T-helper 1 cell treated with Interleukin-12 subunit alpha and Interleukin-12 subunit beta and Interleukin-4 antibody, amounts not matched to agents 30 μg/mL and 1 μg/mL, for 36 hours (primary cell): ENCODE results near the gene ZNF575.

Experiments
- H3K27ac Mint-ChIP-seq: one replicate; pipeline ENCODE4 v1.8.0; 2021; ENCODE audit warnings: mild to moderate bottlenecking, mixed read lengths
- H3K27me3 Mint-ChIP-seq: one replicate; pipeline ENCODE4 v1.8.0; 2021; ENCODE audit warnings: low read depth, mixed read lengths
- H3K36me3 Mint-ChIP-seq: one replicate; pipeline ENCODE4 v1.8.0; 2021; ENCODE audit warnings: low read depth, mixed read lengths
- H3K4me1 Mint-ChIP-seq: one replicate; pipeline ENCODE4 v1.8.0; 2021; ENCODE audit warnings: low read depth, mixed read lengths
- H3K4me3 Mint-ChIP-seq: one replicate; pipeline ENCODE4 v1.8.0; 2021; ENCODE audit warnings: mild to moderate bottlenecking, moderate library complexity, mixed read lengths
- H3K9me3 Mint-ChIP-seq: one replicate; pipeline ENCODE4 v1.8.0; 2021; ENCODE audit warnings: mixed read lengths

Gene ZNF575

GRCh38 chr19:43532962-43533545 is at the start of gene ZNF575:
Gene ZNF575, plus strand, starts transcription at chr19:43533188. Its CDS starts 1,235 bp downstream, at chr19:43534423.
- Mint-ChIP-seq H3K27me3 (no peaks in the 10 kb centered on the region), H3K36me3 (peaks cover 5% of the 10 kb centered on the region), H3K27ac (peak within 1 kb of the TSS; percentile 96), H3K4me1 (peaks cover 16% of the 10 kb centered on the region), H3K4me3 (peak within 1 kb of the TSS; percentile 93), H3K9me3 (no peaks in the 10 kb centered on the region)

- no peaks in the 10 kb centered on the region for H3K27me3 Mint-ChIP-seq
- H3K4me1 Mint-ChIP-seq = no peaks in the 10 kb centered on the region
- no peaks in the 10 kb centered on the region for H3K36me3 Mint-ChIP-seq
- no peak overlapping the region for H3K27ac Mint-ChIP-seq
- H3K9me3 Mint-ChIP-seq = no peaks in the 10 kb centered on the region
- no peak overlapping the region for H3K4me3 Mint-ChIP-seq
Measured at GRCh38 chr19:43483281-43483680, 49.7 kb upstream of the ZNF575 start.

GRCh38 chr19:43485951-43486350 is 47.0 kb upstream of the ZNF575 start:
- Mint-ChIP-seq H3K4me3 (no peak overlapping the region), H3K27me3 (no peaks in the 10 kb centered on the region), H3K27ac (no peak overlapping the region), H3K4me1 (no peaks in the 10 kb centered on the region), H3K36me3 (peaks cover 4% of the 10 kb centered on the region), H3K9me3 (no peaks in the 10 kb centered on the region)

GRCh38 chr19:43486412-43486811 is 46.6 kb upstream of the ZNF575 start:
- Mint-ChIP-seq H3K27me3 (no peaks in the 10 kb centered on the region), H3K9me3 (no peaks in the 10 kb centered on the region), H3K4me1 (no peaks in the 10 kb centered on the region), H3K4me3 (no peak overlapping the region), H3K36me3 (peaks cover 4% of the 10 kb centered on the region), H3K27ac (no peak overlapping the region)

- no peaks in the 10 kb centered on the region for H3K27me3 Mint-ChIP-seq
- no peaks in the 10 kb centered on the region for H3K9me3 Mint-ChIP-seq
- H3K36me3 Mint-ChIP-seq = peaks cover 4% of the 10 kb centered on the region
- no peak overlapping the region for H3K4me3 Mint-ChIP-seq
- H3K27ac Mint-ChIP-seq = no peak overlapping the region
- H3K4me1 Mint-ChIP-seq = no peaks in the 10 kb centered on the region
Measured at GRCh38 chr19:43488179-43488578, 44.8 kb upstream of the ZNF575 start.

GRCh38 chr19:43489310-43489709 is 43.7 kb upstream of the ZNF575 start:
- Mint-ChIP-seq H3K4me1 (no peaks in the 10 kb centered on the region), H3K27ac (no peak overlapping the region), H3K9me3 (no peaks in the 10 kb centered on the region), H3K36me3 (peaks cover 4% of the 10 kb centered on the region), H3K27me3 (no peaks in the 10 kb centered on the region), H3K4me3 (no peak overlapping the region)

- H3K27me3 Mint-ChIP-seq = no peaks in the 10 kb centered on the region
- H3K27ac Mint-ChIP-seq = no peak overlapping the region
- H3K4me3 Mint-ChIP-seq = no peak overlapping the region
- no peaks in the 10 kb centered on the region for H3K9me3 Mint-ChIP-seq
- peaks cover 6% of the 10 kb centered on the region for H3K36me3 Mint-ChIP-seq
- no peaks in the 10 kb centered on the region for H3K4me1 Mint-ChIP-seq
Measured at GRCh38 chr19:43489979-43490599, 42.9 kb upstream of the ZNF575 start.

GRCh38 chr19:43490759-43491158 is 42.2 kb upstream of the ZNF575 start:
- H3K4me3 Mint-ChIP-seq = no peak overlapping the region
- H3K27ac Mint-ChIP-seq = no peak overlapping the region
- no peaks in the 10 kb centered on the region for H3K4me1 Mint-ChIP-seq
- H3K9me3 Mint-ChIP-seq = no peaks in the 10 kb centered on the region
- H3K27me3 Mint-ChIP-seq = no peaks in the 10 kb centered on the region
- peaks cover 9% of the 10 kb centered on the region for H3K36me3 Mint-ChIP-seq

GRCh38 chr19:43495082-43495481 is 37.9 kb upstream of the ZNF575 start:
- peaks cover 9% of the 10 kb centered on the region for H3K36me3 Mint-ChIP-seq
- no peak overlapping the region for H3K27ac Mint-ChIP-seq
- no peaks in the 10 kb centered on the region for H3K27me3 Mint-ChIP-seq
- H3K4me1 Mint-ChIP-seq = peaks cover 2% of the 10 kb centered on the region
- no peaks in the 10 kb centered on the region for H3K9me3 Mint-ChIP-seq
- no peak overlapping the region for H3K4me3 Mint-ChIP-seq

GRCh38 chr19:43496960-43497359 is 36.0 kb upstream of the ZNF575 start:
- no peak overlapping the region for H3K27ac Mint-ChIP-seq

GRCh38 chr19:43498233-43498842 is 34.6 kb upstream of the ZNF575 start:
- Mint-ChIP-seq H3K27ac (no peak overlapping the region), H3K27me3 (no peaks in the 10 kb centered on the region), H3K4me1 (peaks cover 9% of the 10 kb centered on the region), H3K9me3 (no peaks in the 10 kb centered on the region), H3K4me3 (no peak overlapping the region), H3K36me3 (peaks cover 13% of the 10 kb centered on the region)

More at GRCh38 chr19:43496960-43497359, 36.0 kb upstream of the ZNF575 start:
- H3K4me1 Mint-ChIP-seq = peaks cover 3% of the 10 kb centered on the region
- no peaks in the 10 kb centered on the region for H3K9me3 Mint-ChIP-seq
- H3K27me3 Mint-ChIP-seq = no peaks in the 10 kb centered on the region
- no peak overlapping the region for H3K4me3 Mint-ChIP-seq
- peaks cover 8% of the 10 kb centered on the region for H3K36me3 Mint-ChIP-seq

- Mint-ChIP-seq H3K4me1 (peaks cover 14% of the 10 kb centered on the region), H3K36me3 (peaks cover 17% of the 10 kb centered on the region), H3K4me3 (no peak overlapping the region), H3K27me3 (no peaks in the 10 kb centered on the region), H3K27ac (no peak overlapping the region), H3K9me3 (no peaks in the 10 kb centered on the region)
Measured at GRCh38 chr19:43499042-43499441, 33.9 kb upstream of the ZNF575 start.

GRCh38 chr19:43501661-43502418 is 31.1 kb upstream of the ZNF575 start:
- Mint-ChIP-seq H3K27me3 (no peaks in the 10 kb centered on the region), H3K27ac (no peak overlapping the region), H3K4me1 (peaks cover 24% of the 10 kb centered on the region), H3K9me3 (no peaks in the 10 kb centered on the region), H3K4me3 (no peak overlapping the region), H3K36me3 (peaks cover 19% of the 10 kb centered on the region)

- no peaks in the 10 kb centered on the region for H3K9me3 Mint-ChIP-seq
- peaks cover 24% of the 10 kb centered on the region for H3K4me1 Mint-ChIP-seq
- H3K4me3 Mint-ChIP-seq = peak overlapping the region; percentile 95
- H3K27me3 Mint-ChIP-seq = no peaks in the 10 kb centered on the region
- H3K36me3 Mint-ChIP-seq = peaks cover 19% of the 10 kb centered on the region
- no peak overlapping the region for H3K27ac Mint-ChIP-seq
Measured at GRCh38 chr19:43502419-43502976, 30.5 kb upstream of the ZNF575 start.
